ENCODE data around the gene DLGAP3.

Gene DLGAP3

DNA sequence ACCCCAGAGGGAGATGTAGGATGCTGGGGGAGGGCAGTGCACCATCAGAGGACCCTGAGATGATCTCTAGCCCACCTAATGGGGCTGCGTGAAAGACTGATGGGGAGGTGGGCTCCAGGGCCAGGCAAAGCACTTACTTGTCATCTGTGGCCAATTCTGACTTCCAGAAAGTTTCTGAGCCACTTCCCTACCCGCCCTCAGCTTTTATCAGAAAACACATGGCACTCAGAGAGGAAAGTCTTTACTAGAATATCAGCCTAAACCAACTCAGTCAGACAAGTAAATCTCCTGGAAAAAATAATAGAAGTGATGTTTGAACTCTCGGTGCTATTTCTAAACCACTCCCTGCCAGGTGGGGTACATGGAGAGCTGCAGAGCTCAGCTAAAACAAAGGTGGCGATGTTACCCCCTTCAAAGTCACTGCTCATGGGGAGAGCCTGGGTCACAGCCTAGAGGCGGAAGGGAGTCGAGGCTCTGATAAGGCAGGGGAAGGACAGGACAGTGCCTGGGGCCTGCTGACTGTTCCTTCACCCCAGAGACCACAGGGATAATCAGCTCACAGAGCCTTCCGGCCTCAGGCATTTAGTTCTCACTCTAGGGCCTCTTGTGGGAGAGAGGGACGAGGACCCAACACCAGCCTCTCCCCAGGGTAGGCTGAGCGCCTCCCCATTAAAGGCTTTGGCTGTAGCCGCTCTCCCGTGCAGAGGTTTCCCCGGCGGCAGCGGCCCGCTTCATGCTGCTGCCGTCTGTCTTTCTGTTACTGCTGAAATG, 84.1 kb downstream of the DLGAP3 start:
- no peak for DNase-seq (ENCODE audit: low spot score)
- in situ Hi-C loops (cut with MboI; ENCODE audit: low sequenced_read_pairs, unreplicated experiment), result no loop called here
- TF ChIP-seq, protein P1, sequence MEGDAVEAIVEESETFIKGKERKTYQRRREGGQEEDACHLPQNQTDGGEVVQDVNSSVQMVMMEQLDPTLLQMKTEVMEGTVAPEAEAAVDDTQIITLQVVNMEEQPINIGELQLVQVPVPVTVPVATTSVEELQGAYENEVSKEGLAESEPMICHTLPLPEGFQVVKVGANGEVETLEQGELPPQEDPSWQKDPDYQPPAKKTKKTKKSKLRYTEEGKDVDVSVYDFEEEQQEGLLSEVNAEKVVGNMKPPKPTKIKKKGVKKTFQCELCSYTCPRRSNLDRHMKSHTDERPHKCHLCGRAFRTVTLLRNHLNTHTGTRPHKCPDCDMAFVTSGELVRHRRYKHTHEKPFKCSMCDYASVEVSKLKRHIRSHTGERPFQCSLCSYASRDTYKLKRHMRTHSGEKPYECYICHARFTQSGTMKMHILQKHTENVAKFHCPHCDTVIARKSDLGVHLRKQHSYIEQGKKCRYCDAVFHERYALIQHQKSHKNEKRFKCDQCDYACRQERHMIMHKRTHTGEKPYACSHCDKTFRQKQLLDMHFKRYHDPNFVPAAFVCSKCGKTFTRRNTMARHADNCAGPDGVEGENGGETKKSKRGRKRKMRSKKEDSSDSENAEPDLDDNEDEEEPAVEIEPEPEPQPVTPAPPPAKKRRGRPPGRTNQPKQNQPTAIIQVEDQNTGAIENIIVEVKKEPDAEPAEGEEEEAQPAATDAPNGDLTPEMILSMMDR (IDR thresholded peaks at IDR 0.05; ENCODE audit: borderline replicate concordance, control extremely low read depth, extremely low read depth, insufficient read depth, missing control alignments), result no peak

DNA sequence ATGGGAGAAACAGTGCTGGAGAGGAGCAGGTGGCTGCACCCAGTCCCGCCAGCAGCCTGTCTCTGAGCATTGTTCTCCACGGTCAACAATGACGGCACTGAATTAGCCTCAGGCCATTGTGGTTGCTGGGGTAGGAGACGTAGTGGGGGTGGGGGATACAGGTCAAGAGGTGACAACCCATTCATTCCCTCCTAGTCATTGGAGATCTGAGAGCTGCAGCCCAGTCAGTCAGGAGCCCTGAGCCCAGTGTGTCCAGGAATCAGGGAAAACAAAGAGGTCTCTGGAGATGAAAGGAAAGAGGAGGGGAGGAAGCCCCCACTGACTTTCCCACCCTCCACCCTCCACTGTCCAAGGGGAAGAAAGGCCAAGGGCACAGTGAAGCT, 85.2 kb downstream of the DLGAP3 start:
- in situ Hi-C loops (cut with MboI; ENCODE audit: low sequenced_read_pairs, unreplicated experiment), result no loop called here
- DNase-seq (ENCODE audit: low spot score), result no peak
- TF ChIP-seq, protein P1 (IDR thresholded peaks at IDR 0.05; ENCODE audit: borderline replicate concordance, control extremely low read depth, extremely low read depth, insufficient read depth, missing control alignments), result no peak

DNA sequence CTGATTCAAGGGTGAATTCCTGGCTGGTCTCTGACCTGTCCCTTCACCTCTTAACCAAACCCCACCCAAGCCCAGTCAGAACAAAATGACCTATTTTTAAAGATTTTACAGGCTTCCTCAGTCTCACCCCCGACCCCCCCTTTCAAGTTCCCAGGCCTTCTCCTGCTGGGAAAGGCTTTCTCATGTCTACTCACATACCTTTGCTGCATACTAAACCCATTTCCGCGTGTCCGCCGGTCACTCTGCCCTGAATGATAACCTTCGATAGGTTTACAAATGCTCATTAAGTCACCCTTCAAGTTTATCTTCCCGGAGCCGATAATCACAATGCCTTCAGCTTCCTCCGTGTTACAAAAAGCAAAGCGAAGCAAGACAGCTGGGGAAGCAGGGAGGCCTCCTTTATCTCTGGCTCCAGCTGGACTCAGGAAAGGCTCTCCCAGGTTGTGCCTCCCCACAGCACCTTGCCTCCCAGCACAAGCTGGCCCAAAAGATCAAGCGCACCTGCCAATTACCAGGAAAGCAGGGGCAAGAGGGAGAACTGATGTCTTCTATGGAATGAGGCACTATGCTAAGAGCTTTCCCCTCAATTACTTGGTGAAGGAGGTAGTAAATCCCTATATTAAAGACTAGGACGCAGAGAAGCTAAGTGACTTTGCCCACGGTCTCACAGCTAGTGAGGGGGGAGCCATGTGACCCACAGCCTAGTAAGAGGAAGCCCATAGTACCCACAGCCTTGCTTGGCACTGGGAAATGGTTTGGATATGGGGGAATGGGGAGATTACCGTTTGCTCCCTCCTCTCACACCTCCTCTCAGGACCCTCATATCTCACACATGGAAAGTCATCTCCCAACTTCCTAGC, 85.8 kb downstream of the DLGAP3 start:
- in situ Hi-C loops (cut with MboI; ENCODE audit: low sequenced_read_pairs, unreplicated experiment), result no loop called here
- TF ChIP-seq, protein P1 (IDR thresholded peaks at IDR 0.05; ENCODE audit: borderline replicate concordance, control extremely low read depth, extremely low read depth, insufficient read depth, missing control alignments), result no peak

DNA sequence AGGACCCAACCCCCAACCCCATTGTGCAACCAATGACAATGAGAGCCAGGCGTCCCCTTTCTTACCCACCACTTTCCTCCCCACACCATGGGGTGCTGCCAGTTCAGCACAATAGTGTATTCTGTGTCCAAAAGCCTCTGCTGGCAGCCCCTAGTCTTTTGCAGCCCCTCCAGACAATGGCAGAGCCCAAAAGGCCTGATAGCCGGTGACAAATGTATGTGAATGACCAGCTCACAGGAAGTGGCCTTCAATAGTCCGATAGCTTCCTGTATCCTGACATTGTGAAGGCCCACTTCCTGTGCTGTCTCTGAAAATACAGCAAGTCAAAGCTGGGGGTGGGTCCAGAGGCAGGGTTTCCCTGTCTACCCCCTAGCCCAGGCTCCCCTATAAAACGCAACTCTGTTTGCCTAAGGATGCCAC, 86.5 kb downstream of the DLGAP3 start:
- TF ChIP-seq, protein P1 (IDR thresholded peaks at IDR 0.05; ENCODE audit: borderline replicate concordance, control extremely low read depth, extremely low read depth, insufficient read depth, missing control alignments), result no peak
- no peak for DNase-seq (ENCODE audit: low spot score)
- in situ Hi-C loops (cut with MboI; ENCODE audit: low sequenced_read_pairs, unreplicated experiment), result no loop called here

More for the DNA sequence above, 85.8 kb downstream of the DLGAP3 start:
- no peak for DNase-seq (ENCODE audit: low spot score)

DNA sequence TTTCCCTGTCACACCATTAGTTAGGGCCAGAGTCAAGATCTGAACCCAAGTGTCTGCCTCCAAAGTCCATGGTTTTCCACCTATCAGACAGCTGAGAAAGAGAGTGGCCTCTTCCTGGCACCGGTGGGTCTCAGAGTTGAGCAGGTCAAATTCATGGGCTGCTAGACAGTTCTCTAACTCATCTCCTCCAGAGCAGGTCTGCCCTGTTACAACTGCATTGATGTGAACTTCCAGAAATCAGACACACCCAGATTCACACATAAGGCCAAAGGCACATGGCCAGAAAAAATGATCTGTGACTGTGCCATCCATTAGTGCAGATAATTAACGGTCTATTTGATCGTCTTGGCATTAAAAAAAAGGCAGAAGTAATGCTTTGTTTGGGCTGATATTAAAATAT, 87.4 kb downstream of the DLGAP3 start:
- in situ Hi-C loops (cut with MboI; ENCODE audit: low sequenced_read_pairs, unreplicated experiment), result no loop called here
- TF ChIP-seq, protein P1 (IDR thresholded peaks at IDR 0.05; ENCODE audit: borderline replicate concordance, control extremely low read depth, extremely low read depth, insufficient read depth, missing control alignments), result no peak

DNA sequence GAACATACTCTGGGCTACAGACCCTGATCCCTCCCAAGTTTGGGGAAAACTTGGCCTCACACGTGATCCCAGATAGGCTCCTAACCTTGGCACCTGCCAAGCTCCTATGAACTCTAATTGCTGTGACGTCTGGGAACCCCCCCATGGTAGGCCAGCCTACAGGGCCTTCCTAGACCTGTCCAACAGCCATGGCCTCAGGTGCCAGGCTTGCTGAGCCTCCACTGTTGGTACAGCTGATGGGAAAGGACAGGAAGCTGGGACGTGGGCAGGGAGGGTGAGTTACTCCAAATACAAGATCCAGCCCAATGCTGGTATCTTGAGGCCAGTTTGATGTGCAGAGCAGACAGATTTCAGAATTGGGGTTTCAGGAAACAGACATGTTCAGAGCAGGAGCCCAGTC, 89.0 kb downstream of the DLGAP3 start:
- TF ChIP-seq, protein P1 (IDR thresholded peaks at IDR 0.05; ENCODE audit: borderline replicate concordance, control extremely low read depth, extremely low read depth, insufficient read depth, missing control alignments), result no peak
- no peak for DNase-seq (ENCODE audit: low spot score)
- in situ Hi-C loops (cut with MboI; ENCODE audit: low sequenced_read_pairs, unreplicated experiment), result no loop called here

More for the DNA sequence above, 87.4 kb downstream of the DLGAP3 start:
- DNase-seq (ENCODE audit: low spot score), result no peak
